HuH-7.5 (cell line): ENCODE data around the gene OR10A3.
"Not testable (repeated sequence)": the region's sequence is repeated elsewhere in the genome, so short reads cannot be mapped to it uniquely, and the experiment has no call there.

Experiments
- DNase-seq: peaks from one replicate; pipeline ENCODE4 v3.0.0; 2011; ENCODE audit warnings: low spot score

OR10A3 gene

GRCh38 chr11:7941608-7942007 is at the start of gene OR10A3:
OR10A3 (minus strand) TSS chr11:7941708; CDS start chr11:7939520, 2,188 bp downstream.
- DNase-seq: no peak

- DNase-seq: not testable (repeated sequence)
These were observed 46.0 kb upstream of the OR10A3 start for GRCh38 chr11:7987560-7987883.

- peak; percentile 79 for DNase-seq
These were observed 45.5 kb upstream of the OR10A3 start, which contains the start of gene EIF3F for GRCh38 chr11:7986768-7987559. EIF3F (plus strand) TSS chr11:7987337; CDS start chr11:7987353, 16 bp downstream.

GRCh38 chr11:7983832-7984590 is 42.5 kb upstream of the OR10A3 start:
- no peak for DNase-seq

GRCh38 chr11:7982582-7983119 is 41.1 kb upstream of the OR10A3 start:
- DNase-seq: no peak

GRCh38 chr11:7981619-7982157 is 40.2 kb upstream of the OR10A3 start:
- no peak for DNase-seq

- no peak for DNase-seq
These were observed 35.9 kb upstream of the OR10A3 start for GRCh38 chr11:7977232-7977917.

GRCh38 chr11:7974668-7975067 is 33.2 kb upstream of the OR10A3 start:
- no peak for DNase-seq

GRCh38 chr11:7973011-7973410 is 31.5 kb upstream of the OR10A3 start:
- DNase-seq: no peak

- no peak for DNase-seq
These were observed 30.3 kb upstream of the OR10A3 start for GRCh38 chr11:7971846-7972245.

- DNase-seq: no peak
These were observed 28.5 kb upstream of the OR10A3 start for GRCh38 chr11:7969756-7970646.

GRCh38 chr11:7968686-7969085 is 27.2 kb upstream of the OR10A3 start:
- DNase-seq: no peak

GRCh38 chr11:7967826-7968225 is 26.3 kb upstream of the OR10A3 start:
- DNase-seq: no peak

GRCh38 chr11:7967097-7967496 is 25.6 kb upstream of the OR10A3 start:
- DNase-seq: no peak

GRCh38 chr11:7965386-7965785 is 23.9 kb upstream of the OR10A3 start, which contains the start of gene NLRP10:
NLRP10 (minus strand) TSS chr11:7965447; CDS start chr11:7963495, 1,952 bp downstream.
- DNase-seq: no peak

GRCh38 chr11:7964873-7965272 is 23.4 kb upstream of the OR10A3 start:
- no peak for DNase-seq

- DNase-seq: no peak
These were observed 22.8 kb upstream of the OR10A3 start for GRCh38 chr11:7964261-7964660.

- DNase-seq: no peak
These were observed 13.7 kb upstream of the OR10A3 start for GRCh38 chr11:7955191-7955590.

- DNase-seq: no peak
These were observed 8.4 kb upstream of the OR10A3 start for GRCh38 chr11:7949934-7950333.

GRCh38 chr11:7944123-7944522 is 2.6 kb upstream of the OR10A3 start:
- DNase-seq: no peak

- DNase-seq: no peak
These were observed 362 bp downstream of the OR10A3 start for GRCh38 chr11:7941146-7941545.
